GM21737 (cell line): ENCODE results near the gene CPXM1.

ENCODE experiments used
- ATAC-seq: cut with Tn5 transposase; IDR thresholded peaks from one replicate; pipeline ENCODE4 v1.9.1; 2021; ENCODE audit warnings: mild to moderate bottlenecking, moderate library complexity; ENCODE audit not compliant: unreplicated experiment

The CPXM1 gene

DNA sequence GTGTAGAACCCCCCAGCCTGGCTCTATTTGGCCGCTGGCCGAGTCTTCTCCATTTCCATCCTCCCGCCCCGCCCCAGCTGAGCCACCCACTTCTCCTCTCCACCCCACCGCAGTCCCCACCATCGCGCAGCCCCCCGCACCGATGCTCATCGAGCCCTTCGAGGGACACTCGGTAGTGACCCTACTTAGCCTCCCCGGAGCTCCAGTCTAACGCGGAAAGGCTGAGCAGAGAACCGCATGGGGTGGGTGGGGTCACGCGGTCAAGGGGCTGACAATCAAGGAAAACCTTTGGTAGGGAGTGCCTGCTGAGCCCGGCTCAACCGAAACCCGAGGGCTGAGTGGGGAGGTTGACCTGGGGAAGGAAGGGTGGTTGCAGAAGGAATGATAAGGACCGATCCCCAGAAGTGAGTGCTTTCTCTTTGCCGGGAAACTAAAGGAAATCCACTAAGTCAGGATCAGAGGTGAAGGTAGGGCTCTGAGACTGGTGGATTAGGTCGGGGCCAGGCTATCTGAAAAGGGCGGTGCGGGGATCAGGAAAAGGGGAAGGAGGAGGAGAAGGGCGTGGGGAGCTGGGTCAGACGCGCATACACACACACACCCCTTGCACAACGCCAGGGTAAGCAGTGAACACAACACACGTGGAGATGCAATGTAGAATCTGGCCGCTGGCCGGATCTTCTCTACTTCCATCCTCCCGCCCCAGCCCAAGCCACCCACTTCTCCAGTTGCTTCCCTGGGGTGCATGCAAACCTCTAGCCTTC is 49.8 kb downstream of the CPXM1 start:
- ATAC-seq: no peak

DNA sequence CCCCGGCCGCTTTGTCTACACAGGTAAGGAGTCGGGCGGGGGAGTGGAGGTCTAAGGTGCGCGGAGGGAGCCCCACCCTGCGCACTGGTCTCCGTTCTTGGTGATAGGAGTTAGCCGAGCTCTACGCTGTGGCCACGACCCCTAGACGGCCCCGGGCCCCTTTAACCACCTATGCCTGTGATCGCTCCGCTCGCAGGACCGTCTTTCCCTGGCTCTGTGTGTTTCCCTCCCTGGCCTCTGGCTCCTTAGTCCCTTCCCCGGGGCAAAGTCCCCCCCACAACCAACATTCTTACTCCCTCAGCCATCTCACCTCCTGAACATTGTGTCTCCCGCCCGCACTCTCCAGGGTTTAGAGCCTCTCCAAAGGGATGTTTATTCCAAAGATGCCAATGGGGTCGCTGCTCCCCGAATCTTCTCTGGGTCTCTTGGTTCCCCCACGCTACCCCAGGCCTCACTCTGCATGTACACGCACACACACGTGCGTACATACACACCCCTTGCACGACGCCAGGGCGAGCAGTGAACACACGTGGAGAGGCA is 50.4 kb downstream of the CPXM1 start:
- no peak for ATAC-seq

DNA sequence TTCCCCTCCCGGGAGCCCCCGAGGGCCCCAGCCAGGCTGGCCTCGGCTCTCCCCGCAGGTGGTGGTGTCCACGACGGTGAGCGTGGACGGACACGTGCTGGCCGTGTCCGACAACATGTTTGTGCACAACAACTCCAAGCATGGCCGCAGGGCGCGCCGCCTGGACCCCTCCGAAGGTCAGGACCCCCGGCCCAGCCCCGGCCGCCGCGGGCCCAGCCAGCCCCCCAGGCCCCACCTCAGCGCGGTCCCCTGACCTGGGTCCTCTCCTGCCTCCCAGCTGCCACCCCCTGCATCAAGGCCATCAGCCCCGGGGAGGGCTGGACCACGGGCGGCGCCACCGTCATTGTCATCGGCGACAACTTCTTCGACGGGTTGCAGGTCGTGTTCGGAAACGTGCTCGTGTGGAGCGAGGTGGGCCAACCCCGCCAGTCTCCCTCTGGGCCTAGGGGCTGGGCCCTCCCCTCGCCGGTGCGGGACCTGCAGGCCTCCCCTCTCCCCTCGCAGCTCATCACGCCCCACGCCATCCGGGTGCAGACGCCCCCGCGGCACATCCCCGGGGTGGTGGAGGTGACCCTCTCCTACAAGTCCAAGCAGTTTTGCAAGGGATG is 51.0 kb downstream of the CPXM1 start:
- ATAC-seq: no peak

DNA sequence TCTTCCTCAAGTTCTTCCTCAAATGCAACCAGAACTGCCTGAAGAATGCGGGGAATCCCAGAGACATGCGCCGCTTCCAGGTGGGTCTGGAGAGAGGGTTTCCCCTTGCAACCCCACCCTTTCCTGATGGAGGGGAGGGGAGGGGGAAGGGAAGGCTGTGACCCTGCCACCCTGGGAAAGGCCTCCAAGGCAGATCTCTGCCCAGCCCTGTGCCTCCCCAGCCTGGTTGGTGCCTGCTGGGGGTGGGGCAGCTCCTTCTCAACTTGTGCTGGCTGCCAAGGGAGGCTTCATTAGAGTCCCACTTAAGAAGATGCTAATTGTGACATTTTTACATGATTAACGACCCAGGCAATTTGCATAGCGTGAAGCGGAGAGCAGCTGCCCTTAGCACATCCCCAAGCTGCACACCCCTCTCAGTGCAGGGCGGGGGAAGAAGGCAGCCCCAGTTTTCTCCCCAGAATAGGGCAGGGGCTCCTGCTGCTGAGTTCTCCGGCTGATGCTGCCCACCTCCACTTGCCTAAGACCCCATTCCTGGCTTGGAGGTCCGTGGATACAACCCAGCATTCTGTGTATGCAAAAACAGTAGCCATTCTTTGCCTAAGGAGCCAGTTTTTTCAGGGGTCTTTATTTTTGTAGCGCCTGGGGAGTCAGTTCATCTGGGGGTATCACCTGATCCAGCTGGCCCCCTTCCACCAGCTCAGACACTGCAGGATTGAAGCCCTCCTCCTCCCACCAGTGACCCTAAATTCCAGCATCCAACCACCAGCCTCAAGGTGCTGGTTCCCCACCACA is 51.7 kb downstream of the CPXM1 start:
- no peak for ATAC-seq

DNA sequence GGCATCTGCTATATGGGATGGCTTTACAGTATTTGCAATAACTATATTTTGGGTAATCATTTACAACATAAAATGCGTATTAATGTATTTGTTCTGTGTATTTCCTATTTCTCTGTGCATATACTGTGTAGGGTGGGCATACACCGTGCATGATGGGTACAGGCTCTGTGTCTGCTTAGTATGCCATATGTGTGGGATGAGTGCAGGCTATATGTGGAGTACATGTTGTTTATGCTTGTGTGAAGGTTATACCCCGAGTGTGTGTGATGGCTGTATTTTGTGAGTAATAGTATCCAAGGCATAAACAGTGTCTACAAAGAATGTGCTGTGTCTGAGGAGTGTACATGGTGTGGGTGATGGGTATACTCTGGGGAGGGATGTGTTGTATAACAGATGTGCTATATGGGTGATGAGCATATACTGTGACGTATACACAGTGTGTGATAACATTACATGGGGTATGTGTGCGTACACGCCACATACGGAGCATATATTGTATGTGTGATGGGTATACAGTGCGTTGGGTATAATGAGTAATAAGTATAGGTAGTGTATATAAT is 52.7 kb downstream of the CPXM1 start:
- no peak for ATAC-seq

DNA sequence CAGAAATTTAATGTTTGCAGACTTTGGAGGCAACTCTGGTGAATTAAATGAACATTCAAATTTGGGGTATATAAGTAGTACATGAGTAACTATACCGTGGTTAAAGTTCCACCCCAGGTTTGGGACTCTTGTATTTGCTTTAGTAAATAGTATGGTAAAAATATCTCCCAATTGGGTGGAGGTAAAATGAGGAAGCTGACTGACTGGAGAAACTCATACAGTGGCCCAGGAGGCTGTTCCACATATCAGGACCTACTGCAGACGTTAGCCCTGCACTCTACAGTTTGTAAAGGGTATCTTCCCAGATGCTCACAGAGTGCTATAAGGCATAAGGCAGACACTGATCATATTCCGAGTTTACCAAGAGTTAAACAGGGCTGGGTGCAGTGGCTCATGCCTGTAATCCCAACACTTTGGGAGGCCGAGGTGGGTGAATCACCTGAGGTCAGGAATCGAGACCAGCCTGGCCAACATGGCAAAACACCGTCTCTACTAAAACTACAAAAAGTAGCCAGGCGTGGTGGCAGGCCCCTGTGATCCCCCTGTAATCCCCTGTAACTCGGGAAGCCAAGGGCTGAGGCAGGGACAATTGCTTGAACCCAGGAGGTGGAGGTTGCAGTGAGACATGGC is 53.7 kb downstream of the CPXM1 start:
- no peak for ATAC-seq

DNA sequence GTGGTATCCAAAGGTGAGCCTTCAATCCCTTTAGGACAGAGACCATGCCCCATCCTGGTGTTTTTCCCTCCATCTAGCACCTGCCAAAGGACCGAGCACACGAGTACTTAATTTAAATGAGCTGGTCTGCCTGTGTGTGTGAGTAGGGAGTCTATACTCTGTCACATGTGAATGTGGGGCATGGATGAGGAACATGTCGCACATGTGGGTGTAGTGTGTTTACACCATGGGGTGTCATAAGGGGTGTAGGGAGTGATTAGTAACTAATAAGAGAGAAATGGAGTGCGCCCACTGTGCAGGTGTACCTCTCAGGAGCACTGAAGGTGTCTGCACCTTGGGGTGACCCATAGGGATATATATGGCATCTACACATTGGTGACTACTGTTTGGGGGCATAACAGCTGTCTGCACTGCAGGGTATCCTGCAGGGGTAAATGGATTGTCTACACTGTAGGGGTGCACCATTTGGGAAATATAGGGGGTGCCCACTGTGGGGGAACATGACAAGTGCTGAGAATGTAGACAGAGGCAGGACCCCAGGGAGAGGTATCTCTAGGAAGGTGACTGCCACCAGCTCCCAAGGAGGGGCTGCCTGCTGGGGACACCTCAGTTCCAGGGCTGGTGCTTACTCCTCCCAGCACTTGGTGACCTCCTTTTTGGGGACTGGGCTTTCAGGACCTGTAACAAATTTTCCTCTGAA is 54.3 kb downstream of the CPXM1 start:
- no peak for ATAC-seq

DNA sequence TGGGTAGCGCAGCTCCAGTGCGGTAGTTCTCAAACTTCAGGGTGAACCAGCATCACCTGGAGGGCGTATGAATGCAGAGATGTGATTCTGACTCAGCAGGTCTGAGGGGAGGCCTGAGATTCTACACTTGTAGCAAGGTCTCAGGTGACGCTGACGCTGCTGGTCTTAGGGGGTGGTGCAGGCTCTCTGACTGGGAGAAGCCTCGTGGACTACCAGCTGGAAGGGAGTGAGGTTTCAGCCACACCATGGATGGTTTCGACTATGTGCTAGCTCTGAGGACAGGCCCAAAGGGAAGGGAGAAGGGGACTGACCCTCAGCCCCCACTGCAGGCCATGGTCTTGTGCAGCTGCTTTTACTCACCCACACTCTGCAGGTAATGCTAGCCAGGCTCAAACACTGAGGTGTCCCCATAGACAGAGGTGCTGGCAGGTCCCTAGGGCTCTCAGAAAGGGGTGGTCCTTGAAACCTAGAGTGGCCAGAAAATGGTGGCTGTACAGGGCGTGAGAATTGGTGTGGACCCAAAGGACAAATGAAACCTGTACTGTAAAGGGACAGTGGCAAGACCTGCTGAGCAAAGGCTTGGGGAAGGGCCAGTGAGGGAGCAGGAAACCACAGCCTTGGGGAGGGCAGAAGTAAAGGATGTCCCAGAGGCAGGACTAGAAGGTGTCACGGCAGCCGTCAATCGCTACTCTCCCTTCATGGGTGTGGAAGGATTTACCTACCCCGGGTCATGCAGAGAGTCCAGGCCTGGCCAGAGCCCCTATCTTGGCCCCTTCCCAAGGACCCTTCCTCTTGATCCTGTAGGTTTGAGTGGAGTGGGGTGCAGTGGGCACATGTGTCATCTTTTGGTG is 55.1 kb downstream of the CPXM1 start:
- no peak for ATAC-seq
